HG03565 (cell line): ENCODE measurements around the gene IGFBP4.

ENCODE experiments used
- ATAC-seq: cut with Tn5 transposase; IDR thresholded peaks from one replicate; pipeline ENCODE4 v1.9.1; 2021; ENCODE audit warnings: mild to moderate bottlenecking, moderate library complexity; ENCODE audit not compliant: unreplicated experiment

The IGFBP4 gene

GRCh38 chr17:40431231-40431602 is 12.0 kb upstream of the IGFBP4 start:
- no peak for ATAC-seq

- no peak for ATAC-seq
Measured at GRCh38 chr17:40432864-40433528, 10.3 kb upstream of the IGFBP4 start.

- no peak for ATAC-seq
Measured at GRCh38 chr17:40433551-40434415, 9.5 kb upstream of the IGFBP4 start.

GRCh38 chr17:40436636-40437035 is 6.6 kb upstream of the IGFBP4 start:
- ATAC-seq, result no peak

- ATAC-seq, result no peak
Measured at GRCh38 chr17:40437095-40437732, 6.0 kb upstream of the IGFBP4 start.

GRCh38 chr17:40440166-40440565 is 3.1 kb upstream of the IGFBP4 start:
- no peak for ATAC-seq

- no peak for ATAC-seq
Measured at GRCh38 chr17:40442392-40443195, 656 bp upstream of the IGFBP4 start.

GRCh38 chr17:40443988-40444899 is 994 bp downstream of the IGFBP4 start:
- ATAC-seq, result no peak

GRCh38 chr17:40445751-40446468 is 2.7 kb downstream of the IGFBP4 start:
- no peak for ATAC-seq

GRCh38 chr17:40447148-40447644 is 3.9 kb downstream of the IGFBP4 start:
- ATAC-seq, result no peak

- ATAC-seq, result no peak
Measured at GRCh38 chr17:40447806-40448205, 4.6 kb downstream of the IGFBP4 start.

- ATAC-seq, result no peak
Measured at GRCh38 chr17:40448213-40448638, 5.0 kb downstream of the IGFBP4 start.

- ATAC-seq, result no peak
Measured at GRCh38 chr17:40448639-40449261, 5.5 kb downstream of the IGFBP4 start.

GRCh38 chr17:40450175-40450574 is 6.9 kb downstream of the IGFBP4 start:
- ATAC-seq, result no peak

- ATAC-seq, result no peak
Measured at GRCh38 chr17:40451420-40451819, 8.2 kb downstream of the IGFBP4 start.

GRCh38 chr17:40452216-40452787 is 9.1 kb downstream of the IGFBP4 start:
- ATAC-seq, result no peak

- ATAC-seq, result no peak
Measured at GRCh38 chr17:40452921-40453378, 9.7 kb downstream of the IGFBP4 start.
